ENCODE results near the gene ERAP2. TPM values are rescaled to one million over a fixed set of nuclear protein-coding genes. Genes with fewer than 3 reads are reported as not detected.

The ERAP2 gene
- total RNA-seq, 3 donors from 2014 or later, result 16.1 to 44.8 (median 19.5) TPM

DNA sequence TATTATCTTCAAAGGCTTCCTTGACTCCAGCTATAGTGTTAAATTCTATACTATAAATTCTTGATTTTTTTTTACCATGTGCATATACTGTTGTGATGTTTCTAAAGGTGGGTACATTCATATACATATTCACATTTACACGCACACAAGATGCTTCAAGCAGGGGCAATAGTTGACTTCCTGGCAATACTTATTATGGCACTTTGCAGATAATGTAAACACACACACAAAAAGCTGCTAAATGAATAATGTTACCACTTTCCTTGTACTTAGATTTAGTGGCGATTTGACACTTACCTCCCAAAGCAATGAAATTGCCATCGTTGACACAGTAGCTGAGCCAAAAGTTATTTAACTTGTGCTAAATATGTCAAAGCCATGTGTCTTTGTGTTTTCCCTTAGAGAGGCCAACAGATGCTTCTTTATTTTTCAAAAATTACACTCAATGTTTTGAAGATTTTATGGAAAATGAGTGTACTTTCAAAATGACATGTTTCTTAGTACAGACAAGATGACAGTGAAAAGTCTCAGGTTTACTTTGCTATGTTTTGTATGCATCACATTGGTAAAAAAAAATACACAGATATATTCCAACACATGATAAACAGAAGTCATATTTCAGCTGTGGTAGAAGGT lies 12.2 kb upstream of the ERAP2 start:
- no peak for DNase-seq
- TF ChIP-seq, protein P1, sequence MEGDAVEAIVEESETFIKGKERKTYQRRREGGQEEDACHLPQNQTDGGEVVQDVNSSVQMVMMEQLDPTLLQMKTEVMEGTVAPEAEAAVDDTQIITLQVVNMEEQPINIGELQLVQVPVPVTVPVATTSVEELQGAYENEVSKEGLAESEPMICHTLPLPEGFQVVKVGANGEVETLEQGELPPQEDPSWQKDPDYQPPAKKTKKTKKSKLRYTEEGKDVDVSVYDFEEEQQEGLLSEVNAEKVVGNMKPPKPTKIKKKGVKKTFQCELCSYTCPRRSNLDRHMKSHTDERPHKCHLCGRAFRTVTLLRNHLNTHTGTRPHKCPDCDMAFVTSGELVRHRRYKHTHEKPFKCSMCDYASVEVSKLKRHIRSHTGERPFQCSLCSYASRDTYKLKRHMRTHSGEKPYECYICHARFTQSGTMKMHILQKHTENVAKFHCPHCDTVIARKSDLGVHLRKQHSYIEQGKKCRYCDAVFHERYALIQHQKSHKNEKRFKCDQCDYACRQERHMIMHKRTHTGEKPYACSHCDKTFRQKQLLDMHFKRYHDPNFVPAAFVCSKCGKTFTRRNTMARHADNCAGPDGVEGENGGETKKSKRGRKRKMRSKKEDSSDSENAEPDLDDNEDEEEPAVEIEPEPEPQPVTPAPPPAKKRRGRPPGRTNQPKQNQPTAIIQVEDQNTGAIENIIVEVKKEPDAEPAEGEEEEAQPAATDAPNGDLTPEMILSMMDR (IDR thresholded peaks at IDR 0.05), result no peak
- no peaks in the 10 kb centered on the region for H3K9me3 ChIP-seq
- no peak overlapping the region for H3K4me3 ChIP-seq
- intact Hi-C loops (cut with DNase I, micrococcal nuclease), result loop anchor here in 1 of 2 donors (10.0 kb wide), 1 partner anchor 49 kb away; no protein-coding TSS in a partner anchor
- H3K4me1 ChIP-seq (ENCODE audit: low read depth), result no peaks in the 10 kb centered on the region
- ATAC-seq, result no peak
- H3K36me3 ChIP-seq (ENCODE audit: low read depth), result no peaks in the 10 kb centered on the region

DNA sequence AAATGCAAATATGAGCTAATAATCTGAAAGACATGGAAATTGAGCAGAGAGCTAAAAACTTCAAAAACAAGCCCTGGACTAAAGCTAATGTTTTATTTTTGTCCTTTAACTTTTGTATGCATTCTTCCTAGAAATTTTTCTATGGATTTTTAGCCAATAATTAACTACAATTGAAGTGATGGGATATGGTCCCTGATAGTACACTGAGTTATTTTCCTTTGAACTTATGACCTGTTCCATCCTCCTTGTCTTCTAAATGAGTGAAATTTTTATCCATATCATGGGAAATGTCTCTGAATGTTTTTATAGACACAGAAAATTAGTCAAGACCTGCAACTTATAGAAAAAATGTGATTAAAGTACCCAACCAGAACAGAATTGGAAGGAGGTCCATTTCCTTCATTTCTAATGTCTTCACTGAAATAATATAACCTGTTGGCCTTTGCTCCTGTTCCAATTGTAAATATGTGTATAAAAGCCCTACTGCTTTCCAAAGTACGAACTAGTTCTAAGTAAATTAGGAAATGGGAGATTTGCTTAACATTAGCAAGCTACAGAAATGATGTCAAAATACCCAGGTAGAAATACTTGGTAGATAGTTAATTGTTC lies 11.3 kb upstream of the ERAP2 start:
- Histone ChIP-seq H3K4me1 (ENCODE audit: low read depth) (no peaks in the 10 kb centered on the region), H3K36me3 (ENCODE audit: low read depth) (no peaks in the 10 kb centered on the region), H3K4me3 (no peak overlapping the region), H3K9me3 (no peaks in the 10 kb centered on the region)
- TF ChIP-seq, protein P1 (IDR thresholded peaks at IDR 0.05), result no peak
- no peak for DNase-seq
- intact Hi-C loops (cut with DNase I, micrococcal nuclease), result loop anchor here in 1 of 2 donors (10.0 kb wide), 1 partner anchor 50 kb away; no protein-coding TSS in a partner anchor
- no peak for ATAC-seq

DNA sequence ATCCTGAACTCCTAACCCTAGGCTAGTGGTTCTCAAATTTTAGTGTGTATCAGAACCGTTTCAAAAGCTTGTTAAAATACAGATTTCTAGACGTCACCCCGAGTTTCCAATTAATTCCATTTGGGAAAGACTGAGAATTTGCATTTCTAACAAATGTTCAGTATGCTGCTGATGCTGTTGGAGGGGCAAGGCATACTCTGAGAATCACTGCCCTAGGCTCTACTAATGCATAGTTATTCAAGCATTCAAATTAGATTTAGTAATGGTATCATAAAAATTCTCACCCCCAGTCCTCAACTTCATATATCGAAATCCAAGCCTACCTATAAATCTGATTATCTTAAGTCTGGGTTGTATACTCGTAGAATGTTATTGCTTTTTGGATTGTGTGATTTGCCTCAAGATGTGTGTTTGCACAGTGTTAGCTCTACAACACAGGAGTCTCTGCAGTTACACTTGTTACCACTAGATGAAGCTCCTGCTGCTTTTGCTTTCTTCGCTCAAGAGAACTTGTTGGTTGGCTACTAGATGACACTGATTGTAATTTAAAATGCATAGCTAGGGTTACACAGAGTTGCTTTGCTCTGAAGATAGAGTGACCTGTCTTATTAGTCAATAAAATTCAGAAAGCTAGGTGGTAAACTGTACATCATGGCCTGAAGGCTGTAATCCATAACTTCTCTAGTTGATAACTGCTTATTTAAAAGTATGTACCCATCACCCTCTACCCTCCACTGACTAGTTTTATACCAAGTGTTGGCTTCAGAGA lies 7.5 kb upstream of the ERAP2 start:
- DNase-seq (peak in 1 of 3 donors; percentile 42), ATAC-seq (peak; percentile 96)
- intact Hi-C loops (cut with DNase I, micrococcal nuclease), result loop anchor here in 1 of 2 donors (10.0 kb wide), 1 partner anchor 54 kb away; no protein-coding TSS in a partner anchor
- Histone ChIP-seq H3K9me3 (no peaks in the 10 kb centered on the region), H3K4me1 (ENCODE audit: low read depth) (no peaks in the 10 kb centered on the region), H3K4me3 (no peak overlapping the region), H3K36me3 (ENCODE audit: low read depth) (no peaks in the 10 kb centered on the region)
- TF ChIP-seq, protein P1 (IDR thresholded peaks at IDR 0.05), result peak; percentile 85

DNA sequence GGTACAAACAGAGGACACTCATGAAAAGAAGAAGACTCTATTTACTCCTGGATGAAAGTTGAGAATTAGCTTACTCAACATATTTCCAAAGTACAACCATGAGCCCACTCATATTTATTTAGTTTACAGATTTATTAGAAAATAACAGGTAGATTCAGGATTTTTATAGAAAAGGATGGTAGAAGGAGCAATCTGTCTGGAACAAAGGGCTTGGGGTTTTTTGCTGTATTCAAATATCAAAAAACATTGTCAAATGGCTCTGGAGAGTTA lies 7.0 kb upstream of the ERAP2 start:
- intact Hi-C loops (cut with DNase I, micrococcal nuclease), result loop anchor here in 1 of 2 donors (10.0 kb wide), 1 partner anchor 55 kb away; no protein-coding TSS in a partner anchor
- H3K9me3 ChIP-seq, result no peaks in the 10 kb centered on the region
- no peak overlapping the region for H3K4me3 ChIP-seq
- H3K4me1 ChIP-seq (ENCODE audit: low read depth), result no peaks in the 10 kb centered on the region
- TF ChIP-seq, protein P1 (IDR thresholded peaks at IDR 0.05), result no peak
- ATAC-seq, result no peak
- no peak for DNase-seq
- no peaks in the 10 kb centered on the region for H3K36me3 ChIP-seq (ENCODE audit: low read depth)

DNA sequence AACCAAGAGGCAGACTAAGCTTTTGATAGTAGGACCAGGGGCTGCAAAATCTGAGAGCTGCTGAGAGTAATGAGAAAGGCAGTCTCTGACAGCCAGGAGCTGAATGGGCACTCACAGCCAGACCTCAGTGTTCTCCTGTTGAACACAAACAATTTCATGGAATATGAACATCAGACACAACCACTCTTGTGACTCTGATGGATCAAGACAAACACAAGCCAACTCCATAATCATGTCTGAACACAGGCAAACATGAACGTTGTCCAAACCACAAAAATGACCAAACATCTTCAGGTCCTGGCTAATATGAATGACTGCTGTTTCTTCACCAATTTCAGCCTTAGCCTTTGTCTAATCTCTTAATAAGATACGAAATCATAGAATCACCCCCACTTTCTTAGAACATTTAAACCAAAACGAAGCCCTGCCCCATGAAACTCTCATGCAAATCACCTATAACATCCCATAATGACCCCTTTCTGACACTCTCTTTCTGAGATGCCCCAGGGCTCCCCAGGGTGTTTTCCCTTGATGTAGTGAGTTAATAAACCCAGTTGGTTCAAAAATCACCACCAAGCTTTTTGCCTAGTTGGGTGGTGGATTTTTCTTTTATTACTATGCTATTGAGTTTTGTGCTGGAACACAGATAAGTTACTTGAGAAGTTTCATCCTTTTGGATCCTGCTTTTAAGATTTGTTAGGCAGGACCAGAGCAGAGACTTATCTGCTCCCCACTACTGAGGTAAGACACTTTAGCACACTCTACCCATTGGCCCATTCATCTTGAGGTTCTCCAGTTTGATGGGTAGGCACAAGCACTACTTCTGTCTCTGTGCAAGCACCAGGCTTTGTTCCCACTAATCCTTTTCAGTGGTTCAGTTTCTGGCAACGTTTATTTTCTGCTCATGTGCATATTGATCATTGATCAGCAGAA lies 5.9 kb upstream of the ERAP2 start:
- TF ChIP-seq, protein P1 (IDR thresholded peaks at IDR 0.05), result no peak
- H3K4me1 ChIP-seq (ENCODE audit: low read depth), result no peaks in the 10 kb centered on the region
- DNase-seq (no peak), ATAC-seq (no peak)
- H3K36me3 ChIP-seq (ENCODE audit: low read depth), result no peaks in the 10 kb centered on the region
- H3K9me3 ChIP-seq, result no peaks in the 10 kb centered on the region
- no peak overlapping the region for H3K4me3 ChIP-seq
- intact Hi-C loops (cut with DNase I, micrococcal nuclease), result loop anchor here in 1 of 2 donors (10.0 kb wide), 1 partner anchor 294 kb away; no protein-coding TSS in a partner anchor

Data from mucosa of descending colon (tissue), 3 donors.